Activated T-helper 17 cell treated with anti-CD3 and anti-CD28 coated beads, Interleukin-2, amount 50 U/mL, for 72 hours (primary cell): Measurements from ENCODE around the gene PPP1R2. TPM values are rescaled to one million over a fixed set of nuclear protein-coding genes. Genes with fewer than 3 reads are reported as not detected.
A peak's percentile ranks its signal among the peaks of the same experiment; 100 is the strongest.
"Not testable (repeated sequence)": the region's sequence is repeated elsewhere in the genome, so short reads cannot be mapped to it uniquely, and the experiment has no call there.

Experiments used
- ATAC-seq: fragments of 150-1000 bp; cut with Tn5 transposase; replicated peaks from 2 replicates; pipeline ENCODE4 v1.10.0; 2021; ENCODE audit warnings: mild to moderate bottlenecking, moderate library complexity
- H3K27ac Mint-ChIP-seq: one replicate; pipeline ENCODE4 v1.8.0; 2022; ENCODE audit warnings: mixed read lengths
- H3K27me3 Mint-ChIP-seq: one replicate; pipeline ENCODE4 v1.8.0; 2022; ENCODE audit warnings: mixed read lengths
- H3K36me3 Mint-ChIP-seq: one replicate; pipeline ENCODE4 v1.8.0; 2022; ENCODE audit warnings: low read depth, mild to moderate bottlenecking, mixed read lengths
- H3K4me1 Mint-ChIP-seq: one replicate; pipeline ENCODE4 v1.8.0; 2022; ENCODE audit warnings: mixed read lengths
- H3K4me3 Mint-ChIP-seq: one replicate; pipeline ENCODE4 v1.8.0; 2022; ENCODE audit warnings: mild to moderate bottlenecking, mixed read lengths
- H3K9me3 Mint-ChIP-seq: one replicate; pipeline ENCODE4 v1.8.0; 2022; ENCODE audit warnings: mixed read lengths
- total RNA-seq, 2 donors: library from RNA; stranded (reverse); gene quantifications; one replicate each; pipeline ENCODE4 v1.2.3, GENCODE V29; 2022

The PPP1R2 gene
- total RNA-seq = 100 to 1,000 TPM in 1 of 2 donors, 10 to 100 TPM in 1; 78.1 to 101 TPM

GRCh38 chr3:195542698-195543499 is at the start of gene PPP1R2:
PPP1R2 (minus strand) TSS chr3:195543325; CDS start chr3:195543025, 300 bp downstream.
- peak within 1 kb of the TSS; percentile 92 for H3K27ac Mint-ChIP-seq
- peaks cover 46% of the 10 kb centered on the region for H3K4me1 Mint-ChIP-seq
- peaks cover 46% of the 10 kb centered on the region for H3K36me3 Mint-ChIP-seq
- no peaks in the 10 kb centered on the region for H3K27me3 Mint-ChIP-seq
- peak; percentile 78 for ATAC-seq
- no peaks in the 10 kb centered on the region for H3K9me3 Mint-ChIP-seq
- peak within 1 kb of the TSS; percentile 96 for H3K4me3 Mint-ChIP-seq

GRCh38 chr3:195591852-195592251 is 48.7 kb upstream of the PPP1R2 start:
- Mint-ChIP-seq H3K4me3 (no peak overlapping the region), H3K27me3 (no peaks in the 10 kb centered on the region), H3K9me3 (no peaks in the 10 kb centered on the region), H3K4me1 (no peaks in the 10 kb centered on the region), H3K36me3 (no peaks in the 10 kb centered on the region), H3K27ac (no peak overlapping the region)
- no peak for ATAC-seq

GRCh38 chr3:195591220-195591619 is 48.1 kb upstream of the PPP1R2 start:
- Mint-ChIP-seq H3K9me3 (no peaks in the 10 kb centered on the region), H3K4me3 (no peak overlapping the region), H3K4me1 (no peaks in the 10 kb centered on the region), H3K27me3 (no peaks in the 10 kb centered on the region), H3K27ac (no peak overlapping the region), H3K36me3 (no peaks in the 10 kb centered on the region)
- ATAC-seq = no peak

GRCh38 chr3:195590381-195590780 is 47.3 kb upstream of the PPP1R2 start:
- not testable (repeated sequence) for H3K4me1 Mint-ChIP-seq, H3K4me3 Mint-ChIP-seq, ATAC-seq, H3K9me3 Mint-ChIP-seq, H3K36me3 Mint-ChIP-seq, H3K27me3 Mint-ChIP-seq, H3K27ac Mint-ChIP-seq

GRCh38 chr3:195589796-195590195 is 46.7 kb upstream of the PPP1R2 start:
- H3K9me3 Mint-ChIP-seq, H3K4me1 Mint-ChIP-seq, ATAC-seq, H3K36me3 Mint-ChIP-seq, H3K27ac Mint-ChIP-seq, H3K27me3 Mint-ChIP-seq, H3K4me3 Mint-ChIP-seq: not testable (repeated sequence)

- ATAC-seq = peak; percentile 79
- Mint-ChIP-seq H3K9me3 (no peaks in the 10 kb centered on the region), H3K36me3 (no peaks in the 10 kb centered on the region)
These were observed 44.7 kb upstream of the PPP1R2 start for GRCh38 chr3:195587824-195588223.

GRCh38 chr3:195587406-195587805 is 44.3 kb upstream of the PPP1R2 start:
- Mint-ChIP-seq H3K27me3 (no peaks in the 10 kb centered on the region), H3K36me3 (no peaks in the 10 kb centered on the region), H3K4me3 (no peak overlapping the region), H3K9me3 (no peaks in the 10 kb centered on the region), H3K27ac (no peak overlapping the region), H3K4me1 (no peaks in the 10 kb centered on the region)
- peak; percentile 12 for ATAC-seq

More at GRCh38 chr3:195587824-195588223, 44.7 kb upstream of the PPP1R2 start:
- Mint-ChIP-seq H3K27me3 (no peaks in the 10 kb centered on the region), H3K4me1 (no peaks in the 10 kb centered on the region), H3K4me3 (no peak overlapping the region), H3K27ac (no peak overlapping the region)

GRCh38 chr3:195584543-195584870 is 41.4 kb upstream of the PPP1R2 start:
- Mint-ChIP-seq H3K9me3 (no peaks in the 10 kb centered on the region), H3K27me3 (no peaks in the 10 kb centered on the region), H3K27ac (no peak overlapping the region), H3K4me1 (no peaks in the 10 kb centered on the region), H3K4me3 (no peak overlapping the region), H3K36me3 (no peaks in the 10 kb centered on the region)
- no peak for ATAC-seq

- H3K36me3 Mint-ChIP-seq = no peaks in the 10 kb centered on the region
- H3K9me3 Mint-ChIP-seq = no peaks in the 10 kb centered on the region
- H3K4me3 Mint-ChIP-seq = no peak within 1 kb of the TSS
- no peaks in the 10 kb centered on the region for H3K27me3 Mint-ChIP-seq
- no peak within 1 kb of the TSS for H3K27ac Mint-ChIP-seq
- no peaks in the 10 kb centered on the region for H3K4me1 Mint-ChIP-seq
- ATAC-seq = no peak
These were observed 40.9 kb upstream of the PPP1R2 start, which contains the start of gene APOD for GRCh38 chr3:195583831-195584542. APOD (minus strand) TSS chr3:195583940; CDS start chr3:195579461, 4,479 bp downstream.

- no peaks in the 10 kb centered on the region for H3K4me1 Mint-ChIP-seq
These were observed 39.8 kb upstream of the PPP1R2 start for GRCh38 chr3:195582947-195583346.

GRCh38 chr3:195580744-195581443 is 37.8 kb upstream of the PPP1R2 start:
- no peaks in the 10 kb centered on the region for H3K36me3 Mint-ChIP-seq
- H3K27me3 Mint-ChIP-seq = no peaks in the 10 kb centered on the region
- no peak overlapping the region for H3K27ac Mint-ChIP-seq
- H3K4me1 Mint-ChIP-seq = no peaks in the 10 kb centered on the region
- ATAC-seq = no peak
- H3K4me3 Mint-ChIP-seq = no peak overlapping the region
- no peaks in the 10 kb centered on the region for H3K9me3 Mint-ChIP-seq

More at GRCh38 chr3:195582947-195583346, 39.8 kb upstream of the PPP1R2 start:
- Mint-ChIP-seq H3K27me3 (no peaks in the 10 kb centered on the region), H3K27ac (no peak overlapping the region), H3K36me3 (no peaks in the 10 kb centered on the region), H3K4me3 (no peak overlapping the region), H3K9me3 (no peaks in the 10 kb centered on the region)
- no peak for ATAC-seq

GRCh38 chr3:195579281-195579680 is 36.2 kb upstream of the PPP1R2 start:
- H3K27ac Mint-ChIP-seq = no peak overlapping the region
- H3K4me1 Mint-ChIP-seq = no peaks in the 10 kb centered on the region
- H3K27me3 Mint-ChIP-seq = no peaks in the 10 kb centered on the region
- no peak for ATAC-seq
- no peaks in the 10 kb centered on the region for H3K36me3 Mint-ChIP-seq
- no peak overlapping the region for H3K4me3 Mint-ChIP-seq
- H3K9me3 Mint-ChIP-seq = no peaks in the 10 kb centered on the region

- no peaks in the 10 kb centered on the region for H3K36me3 Mint-ChIP-seq
- no peak overlapping the region for H3K4me3 Mint-ChIP-seq
- no peak for ATAC-seq
- no peaks in the 10 kb centered on the region for H3K27me3 Mint-ChIP-seq
- no peaks in the 10 kb centered on the region for H3K4me1 Mint-ChIP-seq
- no peak overlapping the region for H3K27ac Mint-ChIP-seq
- H3K9me3 Mint-ChIP-seq = no peaks in the 10 kb centered on the region
These were observed 35.4 kb upstream of the PPP1R2 start for GRCh38 chr3:195578565-195578964.

GRCh38 chr3:195577645-195578177 is 34.6 kb upstream of the PPP1R2 start:
- Mint-ChIP-seq H3K4me1 (no peaks in the 10 kb centered on the region), H3K27me3 (no peaks in the 10 kb centered on the region), H3K27ac (no peak overlapping the region), H3K9me3 (no peaks in the 10 kb centered on the region), H3K4me3 (no peak overlapping the region), H3K36me3 (no peaks in the 10 kb centered on the region)
- ATAC-seq = no peak
